Measurements from ENCODE around the gene MICOS13. TPM values are rescaled to one million over a fixed set of nuclear protein-coding genes. Genes with fewer than 3 reads are reported as not detected.
A peak's percentile ranks its signal among the peaks of the same experiment; 100 is the strongest.

The MICOS13 gene
- total and polyA plus RNA-seq, 2 experiments from 2014 or later: 15.5 to 54.6 TPM

- peaks cover 81% of the 10 kb centered on the region for H3K36me3 Mint-ChIP-seq (ENCODE audit: low read depth)
- H3K4me3 Mint-ChIP-seq: no peak overlapping the region
- H4K20me1 ChIP-seq (replicated peaks; ENCODE audit: insufficient read depth): peaks cover 6% of the 10 kb centered on the region; the same call in 1 of the 2 replicates
- ATAC-seq (no peak), DNase-seq (ENCODE audit: low spot score) (no peak)
- H3K27ac Mint-ChIP-seq: no peak overlapping the region
- H3K4me3 ChIP-seq: no peak overlapping the region
- H3K27me3 ChIP-seq (ENCODE audit: insufficient read depth): no peaks in the 10 kb centered on the region
- H3K27me3 Mint-ChIP-seq (ENCODE audit: insufficient read depth, low read depth, poor library complexity): peaks cover 56% of the 10 kb centered on the region
- H3K79me2 ChIP-seq (replicated peaks; ENCODE audit: insufficient read depth): peaks cover 27% of the 10 kb centered on the region
- no peaks in the 10 kb centered on the region for H3K36me3 ChIP-seq (ENCODE audit: insufficient read depth)
- no peak overlapping the region for H3K27ac ChIP-seq (ENCODE audit: low read depth)
- TF ChIP-seq EZH2phosphoT487 (IDR thresholded peaks at IDR 0.05; ENCODE audit: unreplicated experiment) (no peak), POLR2AphosphoS5 (IDR thresholded peaks at IDR 0.05; ENCODE audit: low read depth) (peak; percentile 18; the same call in 1 of the 2 replicates), STAT1 (IDR thresholded peaks at IDR 0.05; ENCODE audit: unreplicated experiment) (no peak), EZH2 (IDR thresholded peaks at IDR 0.05; ENCODE audit: low read depth, unreplicated experiment) (no peak)
- no peak overlapping the region for H3K4me2 ChIP-seq
- H2AFZ ChIP-seq: no peak overlapping the region
- H3K9me3 Mint-ChIP-seq: peaks cover 8% of the 10 kb centered on the region; the same call in 2 of the 3 replicates
- peaks cover 6% of the 10 kb centered on the region; the same call in 1 of the 3 replicates for H3K4me1 Mint-ChIP-seq
- peaks cover 16% of the 10 kb centered on the region for H3F3A ChIP-seq (replicated peaks; ENCODE audit: low read depth)
- no peaks in the 10 kb centered on the region for H3K9me2 ChIP-seq (ENCODE audit: insufficient read depth)
- no peaks in the 10 kb centered on the region for H3K4me1 ChIP-seq (ENCODE audit: insufficient read depth)
Observed at GRCh38 chr19:5694167-5694955, 14.0 kb upstream of the MICOS13 start.

DNA sequence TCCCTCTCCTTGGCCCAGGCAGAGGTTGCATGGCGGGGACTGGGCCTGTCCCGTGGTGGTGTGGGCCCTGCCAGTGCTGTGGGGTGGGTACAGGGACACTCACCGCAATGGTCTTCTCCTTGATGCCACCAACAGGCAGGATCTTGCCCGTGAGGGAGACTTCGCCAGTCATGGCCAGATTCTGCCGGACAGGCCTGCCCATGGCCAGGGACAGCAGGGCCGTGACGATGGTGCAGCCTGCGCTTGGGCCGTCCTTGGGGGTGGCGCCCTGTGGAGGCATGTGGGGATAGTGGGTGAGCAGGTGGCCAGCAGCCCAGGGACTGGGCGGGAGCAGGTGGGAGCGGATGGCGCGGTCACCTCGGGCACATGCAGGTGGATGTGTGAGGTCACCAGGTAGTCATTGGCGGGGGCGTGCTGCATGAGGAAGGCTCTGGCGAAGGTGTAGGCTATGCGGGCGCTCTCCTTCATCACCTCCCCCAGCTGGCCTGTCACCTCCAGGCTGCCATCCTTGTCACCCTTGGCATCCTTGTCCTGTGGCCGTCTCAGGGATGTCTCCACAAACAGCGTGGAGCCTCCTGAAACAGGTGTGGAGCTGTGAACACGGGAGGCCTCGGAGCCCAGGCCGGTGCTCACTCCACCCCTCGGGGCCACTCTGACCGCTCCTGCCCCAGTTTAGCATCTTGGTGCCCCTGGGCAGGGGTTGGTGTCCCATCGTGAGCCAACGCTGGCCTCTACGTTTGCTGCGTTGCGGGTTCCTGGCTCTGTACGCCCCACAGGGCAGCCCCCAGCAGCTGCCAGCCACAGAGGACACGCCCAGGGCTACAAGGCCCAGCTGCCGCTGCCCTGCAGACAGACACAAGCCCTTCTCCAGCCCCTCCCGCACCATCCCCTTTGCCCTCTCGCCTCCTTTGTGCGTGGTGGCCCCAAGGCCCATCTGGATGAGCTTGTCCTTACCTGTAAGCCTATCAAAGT is 13.2 kb upstream of the MICOS13 start:
- H3K4me2 ChIP-seq: no peak overlapping the region
- H3K79me2 ChIP-seq (replicated peaks; ENCODE audit: insufficient read depth): peaks cover 27% of the 10 kb centered on the region
- peaks cover 6% of the 10 kb centered on the region; the same call in 1 of the 2 replicates for H4K20me1 ChIP-seq (replicated peaks; ENCODE audit: insufficient read depth)
- DNase-seq (ENCODE audit: low spot score) (no peak), ATAC-seq (no peak)
- peaks cover 54% of the 10 kb centered on the region for H3K27me3 Mint-ChIP-seq (ENCODE audit: insufficient read depth, low read depth, poor library complexity)
- H3K36me3 Mint-ChIP-seq (ENCODE audit: low read depth): peaks cover 72% of the 10 kb centered on the region
- H3K27me3 ChIP-seq (ENCODE audit: insufficient read depth): no peaks in the 10 kb centered on the region
- H3F3A ChIP-seq (replicated peaks; ENCODE audit: low read depth): peaks cover 20% of the 10 kb centered on the region
- H3K9me2 ChIP-seq (ENCODE audit: insufficient read depth): no peaks in the 10 kb centered on the region
- H3K4me1 Mint-ChIP-seq: peaks cover 6% of the 10 kb centered on the region; the same call in 1 of the 3 replicates
- H3K4me1 ChIP-seq (ENCODE audit: insufficient read depth): no peaks in the 10 kb centered on the region
- peak overlapping the region; percentile 66; the same call in 1 of the 2 replicates for H3K27ac ChIP-seq (ENCODE audit: low read depth)
- no peak overlapping the region for H3K4me3 Mint-ChIP-seq
- H3K36me3 ChIP-seq (ENCODE audit: insufficient read depth): no peaks in the 10 kb centered on the region
- H3K9me3 Mint-ChIP-seq: peaks cover 8% of the 10 kb centered on the region; the same call in 2 of the 3 replicates
- no peak overlapping the region for H3K4me3 ChIP-seq
- H3K27ac Mint-ChIP-seq: 0 out of 2 replicates have a peak overlapping the region, but pooled peaks have one; percentile 56
- no peak overlapping the region for H2AFZ ChIP-seq
- no peak for TF ChIP-seq ZNF331 (CRISPR knock-in tag; IDR thresholded peaks at IDR 0.05; ENCODE audit: low read depth)
- TF ChIP-seq ETS1 (IDR thresholded peaks at IDR 0.05): no peak
- TF ChIP-seq EZH2 (IDR thresholded peaks at IDR 0.05; ENCODE audit: low read depth, unreplicated experiment): no peak
- TF ChIP-seq, protein P1, sequence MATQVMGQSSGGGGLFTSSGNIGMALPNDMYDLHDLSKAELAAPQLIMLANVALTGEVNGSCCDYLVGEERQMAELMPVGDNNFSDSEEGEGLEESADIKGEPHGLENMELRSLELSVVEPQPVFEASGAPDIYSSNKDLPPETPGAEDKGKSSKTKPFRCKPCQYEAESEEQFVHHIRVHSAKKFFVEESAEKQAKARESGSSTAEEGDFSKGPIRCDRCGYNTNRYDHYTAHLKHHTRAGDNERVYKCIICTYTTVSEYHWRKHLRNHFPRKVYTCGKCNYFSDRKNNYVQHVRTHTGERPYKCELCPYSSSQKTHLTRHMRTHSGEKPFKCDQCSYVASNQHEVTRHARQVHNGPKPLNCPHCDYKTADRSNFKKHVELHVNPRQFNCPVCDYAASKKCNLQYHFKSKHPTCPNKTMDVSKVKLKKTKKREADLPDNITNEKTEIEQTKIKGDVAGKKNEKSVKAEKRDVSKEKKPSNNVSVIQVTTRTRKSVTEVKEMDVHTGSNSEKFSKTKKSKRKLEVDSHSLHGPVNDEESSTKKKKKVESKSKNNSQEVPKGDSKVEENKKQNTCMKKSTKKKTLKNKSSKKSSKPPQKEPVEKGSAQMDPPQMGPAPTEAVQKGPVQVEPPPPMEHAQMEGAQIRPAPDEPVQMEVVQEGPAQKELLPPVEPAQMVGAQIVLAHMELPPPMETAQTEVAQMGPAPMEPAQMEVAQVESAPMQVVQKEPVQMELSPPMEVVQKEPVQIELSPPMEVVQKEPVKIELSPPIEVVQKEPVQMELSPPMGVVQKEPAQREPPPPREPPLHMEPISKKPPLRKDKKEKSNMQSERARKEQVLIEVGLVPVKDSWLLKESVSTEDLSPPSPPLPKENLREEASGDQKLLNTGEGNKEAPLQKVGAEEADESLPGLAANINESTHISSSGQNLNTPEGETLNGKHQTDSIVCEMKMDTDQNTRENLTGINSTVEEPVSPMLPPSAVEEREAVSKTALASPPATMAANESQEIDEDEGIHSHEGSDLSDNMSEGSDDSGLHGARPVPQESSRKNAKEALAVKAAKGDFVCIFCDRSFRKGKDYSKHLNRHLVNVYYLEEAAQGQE (IDR thresholded peaks at IDR 0.05; ENCODE audit: unreplicated experiment): no peak
- peak; percentile 28 for TF ChIP-seq POLR2AphosphoS5 (IDR thresholded peaks at IDR 0.05; ENCODE audit: low read depth)

All from GM23338 (cell line).